Activated B cell treated with CpG ODN at 0.5 μM for 24 hours (primary cell): ENCODE measurements around the gene CHRND. TPM values are rescaled to one million over a fixed set of nuclear protein-coding genes. Genes with fewer than 3 reads are reported as not detected.

Source experiments
- ATAC-seq: fragments of 200-7000 bp; cut with Tn5 transposase; one replicate; pipeline ENCODE4 v1.10.0; 2021; ENCODE audit warnings: low read depth, mild to moderate bottlenecking, moderate library complexity
- CTCF ChIA-PET: fragments of 350-600 bp; sonication (Branson Sonifier 250); formaldehyde crosslinking; loops from one replicate; lab custom pipeline; 2021; ENCODE audit warnings: antibody characterized with exemption; lab: Charles Lee
- POLR2A ChIA-PET: fragments of 350-600 bp; sonication (Branson Sonifier 250); formaldehyde crosslinking; loops from one replicate; lab custom pipeline; 2021; ENCODE audit warnings: antibody characterized with exemption; lab: Charles Lee
- DNase-seq: peaks from one replicate; pipeline ENCODE4 v3.0.0; 2022
- H3K27ac Mint-ChIP-seq: one replicate; pipeline ENCODE4 v1.8.0; 2020; ENCODE audit warnings: mixed read lengths
- H3K27me3 Mint-ChIP-seq: one replicate; pipeline ENCODE4 v1.8.0; 2021; ENCODE audit warnings: mixed read lengths
- H3K36me3 Mint-ChIP-seq: one replicate; pipeline ENCODE4 v1.8.0; 2021; ENCODE audit warnings: low read depth, mixed read lengths
- H3K4me1 Mint-ChIP-seq: one replicate; pipeline ENCODE4 v1.8.0; 2021; ENCODE audit warnings: mixed read lengths
- H3K4me3 Mint-ChIP-seq: one replicate; pipeline ENCODE4 v1.8.0; 2020; ENCODE audit warnings: mild to moderate bottlenecking, mixed read lengths
- H3K9me3 Mint-ChIP-seq: one replicate; pipeline ENCODE4 v1.8.0; 2020; ENCODE audit warnings: mixed read lengths
- CTCF ChIP-seq: fragments of 200-600 bp; IDR thresholded peaks from one replicate; pipeline ENCODE4 v1.8.0; 2022; ENCODE audit warnings: antibody characterized with exemption, mild to moderate bottlenecking
- intact Hi-C: fragments of 100-400 bp; cut with micrococcal nuclease; formaldehyde crosslinking; loops from one replicate; pipeline ENCODE4 v1.15.1; 2024
- total RNA-seq: library from RNA; stranded (reverse); gene quantifications from 2 replicates; pipeline ENCODE4 v1.2.3, GENCODE V29; 2022

CHRND gene
- total RNA-seq, 1 donor from 2014 or later: not detected

- Mint-ChIP-seq H3K4me3 (no peak overlapping the region), H3K27ac (no peak overlapping the region), H3K36me3 (peaks cover 74% of the 10 kb centered on the region), H3K4me1 (peaks cover 32% of the 10 kb centered on the region), H3K27me3 (no peaks in the 10 kb centered on the region), H3K9me3 (no peaks in the 10 kb centered on the region)
- no peak for ATAC-seq
- CTCF ChIA-PET: no interaction called here
- intact Hi-C loops: no loop called here
- POLR2A ChIA-PET: no interaction called here
- no peak for TF ChIP-seq CTCF
- no peak for DNase-seq
Observed at GRCh38 chr2:232556426-232556825, 30.5 kb downstream of the CHRND start.

GRCh38 chr2:232562515-232563151 lies 36.7 kb downstream of the CHRND start:
- H3K27ac Mint-ChIP-seq: peak overlapping the region; percentile 41
- peaks cover 85% of the 10 kb centered on the region for H3K36me3 Mint-ChIP-seq
- CTCF ChIA-PET: interaction anchor here (0.7 to 0.9 kb wide), 2 partner anchors 9 to 38 kb away, joined by 4 read pairs; no protein-coding TSS in a partner anchor
- no peaks in the 10 kb centered on the region for H3K27me3 Mint-ChIP-seq
- intact Hi-C loops: loop anchor here (1.0 to 5.0 kb wide), 2 partner anchors 12 to 600 kb away; partner anchors contain the start of genes DIS3L2, EIF4E2 and TIGD1
- TF ChIP-seq CTCF: no peak
- H3K4me1 Mint-ChIP-seq: peaks cover 18% of the 10 kb centered on the region
- peak; percentile 84 for ATAC-seq
- H3K4me3 Mint-ChIP-seq: no peak overlapping the region
- H3K9me3 Mint-ChIP-seq: no peaks in the 10 kb centered on the region
- no peak for DNase-seq
- POLR2A ChIA-PET: interaction anchor here (1.0 to 1.8 kb wide), 2 partner anchors 12 to 948 kb away, joined by 4 to 11 read pairs; partner anchors contain the start of genes EIF4E2 and TIGD1

- Mint-ChIP-seq H3K4me3 (no peak overlapping the region), H3K36me3 (peaks cover 86% of the 10 kb centered on the region), H3K9me3 (no peaks in the 10 kb centered on the region), H3K4me1 (peaks cover 18% of the 10 kb centered on the region), H3K27me3 (no peaks in the 10 kb centered on the region), H3K27ac (peak overlapping the region; percentile 12)
- no peak for TF ChIP-seq CTCF
- no peak for DNase-seq
- intact Hi-C loops: loop anchor here (5.0 kb wide), 1 partner anchor 601 kb away; the partner anchor contains the start of gene DIS3L2
- ATAC-seq: no peak
- POLR2A ChIA-PET: interaction anchor here (1.8 kb wide), 1 partner anchor 13 kb away, joined by 11 read pairs; the partner anchor contains the start of genes EIF4E2 and TIGD1
- CTCF ChIA-PET: interaction anchor here (0.9 kb wide), 1 partner anchor 10 kb away, joined by 4 read pairs; no protein-coding TSS in a partner anchor
Observed at GRCh38 chr2:232563580-232563979, 37.6 kb downstream of the CHRND start.

- peaks cover 5% of the 10 kb centered on the region for H3K4me1 Mint-ChIP-seq
- intact Hi-C loops: no loop called here
- CTCF ChIA-PET: interaction anchor here (0.9 kb wide), 1 partner anchor 45 kb away, joined by 3 read pairs; no protein-coding TSS in a partner anchor
- TF ChIP-seq CTCF: no peak
- no peaks in the 10 kb centered on the region for H3K9me3 Mint-ChIP-seq
- ATAC-seq: no peak
- peaks cover 95% of the 10 kb centered on the region for H3K36me3 Mint-ChIP-seq
- POLR2A ChIA-PET: no interaction called here
- H3K27ac Mint-ChIP-seq: no peak overlapping the region
- no peaks in the 10 kb centered on the region for H3K27me3 Mint-ChIP-seq
- DNase-seq: no peak
- no peak overlapping the region for H3K4me3 Mint-ChIP-seq
Observed at GRCh38 chr2:232567721-232568120, 41.8 kb downstream of the CHRND start.

GRCh38 chr2:232568161-232568560 lies 42.2 kb downstream of the CHRND start:
- POLR2A ChIA-PET: no interaction called here
- H3K36me3 Mint-ChIP-seq: peaks cover 96% of the 10 kb centered on the region
- no peaks in the 10 kb centered on the region for H3K9me3 Mint-ChIP-seq
- ATAC-seq (no peak), DNase-seq (no peak)
- peaks cover under 1% of the 10 kb centered on the region for H3K4me1 Mint-ChIP-seq
- TF ChIP-seq CTCF: no peak
- intact Hi-C loops: no loop called here
- no peak overlapping the region for H3K4me3 Mint-ChIP-seq
- no peak overlapping the region for H3K27ac Mint-ChIP-seq
- CTCF ChIA-PET: interaction anchor here (0.9 kb wide), 1 partner anchor 45 kb away, joined by 3 read pairs; no protein-coding TSS in a partner anchor
- no peaks in the 10 kb centered on the region for H3K27me3 Mint-ChIP-seq
